Lower leg skin (tissue), 4 donors: ENCODE measurements around the gene PACSIN2. TPM values are rescaled to one million over a fixed set of nuclear protein-coding genes. Genes with fewer than 3 reads are reported as not detected.
"Not testable (repeated sequence)": the region's sequence is repeated elsewhere in the genome, so short reads cannot be mapped to it uniquely, and the experiment has no call there.

Experiments used
- DNase-seq, 2 donors: peaks; one replicate each; pipeline ENCODE4 v3.0.0-alpha.2; 2019; ENCODE audit warnings: low spot score in 2 of 2
- H3K4me3 ChIP-seq: fragments of 200-600 bp; sonication (generic); 2 replicates; pipeline ENCODE4 v1.5.1; 2017; ENCODE audit warnings: mild to moderate bottlenecking, low read depth; ENCODE audit not compliant: poor library complexity, severe bottlenecking
- CTCF ChIP-seq, 3 donors: fragments of 450-650 bp; IDR thresholded peaks; one replicate each; pipeline ENCODE4 v1.5.1; 2016; ENCODE audit warnings: antibody characterized with exemption in 3 of 3, mild to moderate bottlenecking in 3 of 3, moderate library complexity in 2 of 3
- POLR2A ChIP-seq, 2 donors: fragments of 450-650 bp; IDR thresholded peaks; one replicate each; pipeline ENCODE4 v1.6.1; 2016 to 2017; ENCODE audit warnings: antibody characterized with exemption in 2 of 2, mild to moderate bottlenecking in 1 of 2, moderate library complexity in 1 of 2
- WGBS, 2 donors: methylation state at CpG; one replicate each; pipeline ENCODE4 v1.1.5; 2018; 5-methylcytosine and 5-hydroxymethylcytosine counted together
- intact Hi-C: fragments of 100-400 bp; cut with DNase I; formaldehyde crosslinking; loops from one replicate; pipeline ENCODE4 v1.15.0; 2023; ENCODE audit warnings: low total_unique reads
- total RNA-seq, 4 donors: library from RNA; depleted of rRNA; stranded (reverse); fragments of >200 nt; gene quantifications; one replicate each; pipeline ENCODE4 v1.1.0, GENCODE V29; 2016

Gene PACSIN2
- total RNA-seq, 4 donors from 2014 or later = 46.3 to 88.8 (median 58.2) TPM

GRCh38 chr22:42966497-42966896, 48.5 kb downstream of the PACSIN2 start:
- TF ChIP-seq POLR2A (IDR thresholded peaks at IDR 0.05) (no peak), CTCF (IDR thresholded peaks at IDR 0.05) (no peak)
- WGBS, 2 donors = 76 to 91% methylated on average over 1 of the region's 1 CpG
- no peak overlapping the region for H3K4me3 ChIP-seq
- peak in 1 of 2 donors; percentile 37 for DNase-seq
- intact Hi-C loops = no loop called here

- DNase-seq = no peak
- H3K4me3 ChIP-seq = no peak overlapping the region
- no peak for TF ChIP-seq POLR2A (IDR thresholded peaks at IDR 0.05)
- TF ChIP-seq CTCF (IDR thresholded peaks at IDR 0.05) = no peak
- intact Hi-C loops = no loop called here
- WGBS, 2 donors = 39 to 44% methylated on average over 6 of the region's 6 CpGs
Measured at GRCh38 chr22:42964994-42965699, 49.8 kb downstream of the PACSIN2 start.

GRCh38 chr22:42963231-42963595, 51.7 kb downstream of the PACSIN2 start:
- WGBS, 2 donors = 81% methylated on average over 9 of the region's 9 CpGs
- intact Hi-C loops = no loop called here

GRCh38 chr22:42962295-42963230, 52.4 kb downstream of the PACSIN2 start:
- no peak for DNase-seq
- intact Hi-C loops = no loop called here
- H3K4me3 ChIP-seq = no peak overlapping the region
- WGBS, 2 donors = 59 to 69% methylated on average over 7 to 9 of the region's 9 CpGs
- TF ChIP-seq POLR2A (IDR thresholded peaks at IDR 0.05) = no peak
- TF ChIP-seq CTCF (IDR thresholded peaks at IDR 0.05) = no peak

More at GRCh38 chr22:42963231-42963595, 51.7 kb downstream of the PACSIN2 start:
- H3K4me3 ChIP-seq = no peak overlapping the region
- DNase-seq = no peak
- TF ChIP-seq POLR2A (IDR thresholded peaks at IDR 0.05) (no peak), CTCF (IDR thresholded peaks at IDR 0.05) (no peak)

GRCh38 chr22:42961810-42962209, 53.1 kb downstream of the PACSIN2 start:
- TF ChIP-seq POLR2A (IDR thresholded peaks at IDR 0.05) = no peak
- no peak for TF ChIP-seq CTCF (IDR thresholded peaks at IDR 0.05)
- intact Hi-C loops = no loop called here
- no peak overlapping the region for H3K4me3 ChIP-seq
- DNase-seq = no peak
- 51 to 57% methylated on average over 6 of the region's 6 CpGs for WGBS, 2 donors

- H3K4me3 ChIP-seq, intact Hi-C loops, DNase-seq: not testable (repeated sequence)
- 81 to 86% methylated on average over 3 of the region's 3 CpGs for WGBS, 2 donors
Measured at GRCh38 chr22:42961400-42961690, 53.6 kb downstream of the PACSIN2 start.
